ENCODE measurements around the gene KIN. TPM values are rescaled to one million over a fixed set of nuclear protein-coding genes. Genes with fewer than 3 reads are reported as not detected.

Gene KIN
- total and polyA plus RNA-seq, 8 donors = 9.3 to 22.7 (median 21.4) TPM

DNA sequence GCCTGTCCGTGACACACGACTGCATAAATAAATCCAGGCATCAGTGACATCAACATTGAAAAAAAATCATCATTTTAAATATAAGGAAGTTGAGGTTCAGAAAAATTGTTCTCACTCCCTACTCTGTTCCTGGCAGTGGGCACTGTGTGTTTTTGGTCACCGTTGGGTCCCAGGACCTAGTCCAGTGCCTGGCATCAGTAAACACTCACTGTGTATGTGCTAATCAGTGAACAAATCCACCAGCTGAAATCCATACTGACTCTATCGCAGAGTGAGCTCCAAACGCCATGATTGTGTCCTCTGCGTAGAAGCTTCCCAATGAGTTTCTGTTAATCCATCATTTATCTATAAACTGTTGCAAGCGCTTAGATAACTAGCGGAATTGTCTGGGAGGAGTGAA is 43.5 kb downstream of the KIN start:
- intact Hi-C loops (cut with DNase I) = no loop called here
- Histone ChIP-seq H3K4me1 (no peaks in the 10 kb centered on the region), H3K36me3 (no peaks in the 10 kb centered on the region), H3K9me3 (no peaks in the 10 kb centered on the region), H3K27me3 (no peaks in the 10 kb centered on the region), H3K4me3 (no peak overlapping the region), H3K27ac (no peak overlapping the region)
- TF ChIP-seq, protein P1, sequence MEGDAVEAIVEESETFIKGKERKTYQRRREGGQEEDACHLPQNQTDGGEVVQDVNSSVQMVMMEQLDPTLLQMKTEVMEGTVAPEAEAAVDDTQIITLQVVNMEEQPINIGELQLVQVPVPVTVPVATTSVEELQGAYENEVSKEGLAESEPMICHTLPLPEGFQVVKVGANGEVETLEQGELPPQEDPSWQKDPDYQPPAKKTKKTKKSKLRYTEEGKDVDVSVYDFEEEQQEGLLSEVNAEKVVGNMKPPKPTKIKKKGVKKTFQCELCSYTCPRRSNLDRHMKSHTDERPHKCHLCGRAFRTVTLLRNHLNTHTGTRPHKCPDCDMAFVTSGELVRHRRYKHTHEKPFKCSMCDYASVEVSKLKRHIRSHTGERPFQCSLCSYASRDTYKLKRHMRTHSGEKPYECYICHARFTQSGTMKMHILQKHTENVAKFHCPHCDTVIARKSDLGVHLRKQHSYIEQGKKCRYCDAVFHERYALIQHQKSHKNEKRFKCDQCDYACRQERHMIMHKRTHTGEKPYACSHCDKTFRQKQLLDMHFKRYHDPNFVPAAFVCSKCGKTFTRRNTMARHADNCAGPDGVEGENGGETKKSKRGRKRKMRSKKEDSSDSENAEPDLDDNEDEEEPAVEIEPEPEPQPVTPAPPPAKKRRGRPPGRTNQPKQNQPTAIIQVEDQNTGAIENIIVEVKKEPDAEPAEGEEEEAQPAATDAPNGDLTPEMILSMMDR (IDR thresholded peaks at IDR 0.05) = no peak
- ATAC-seq (no peak), DNase-seq (no peak)

DNA sequence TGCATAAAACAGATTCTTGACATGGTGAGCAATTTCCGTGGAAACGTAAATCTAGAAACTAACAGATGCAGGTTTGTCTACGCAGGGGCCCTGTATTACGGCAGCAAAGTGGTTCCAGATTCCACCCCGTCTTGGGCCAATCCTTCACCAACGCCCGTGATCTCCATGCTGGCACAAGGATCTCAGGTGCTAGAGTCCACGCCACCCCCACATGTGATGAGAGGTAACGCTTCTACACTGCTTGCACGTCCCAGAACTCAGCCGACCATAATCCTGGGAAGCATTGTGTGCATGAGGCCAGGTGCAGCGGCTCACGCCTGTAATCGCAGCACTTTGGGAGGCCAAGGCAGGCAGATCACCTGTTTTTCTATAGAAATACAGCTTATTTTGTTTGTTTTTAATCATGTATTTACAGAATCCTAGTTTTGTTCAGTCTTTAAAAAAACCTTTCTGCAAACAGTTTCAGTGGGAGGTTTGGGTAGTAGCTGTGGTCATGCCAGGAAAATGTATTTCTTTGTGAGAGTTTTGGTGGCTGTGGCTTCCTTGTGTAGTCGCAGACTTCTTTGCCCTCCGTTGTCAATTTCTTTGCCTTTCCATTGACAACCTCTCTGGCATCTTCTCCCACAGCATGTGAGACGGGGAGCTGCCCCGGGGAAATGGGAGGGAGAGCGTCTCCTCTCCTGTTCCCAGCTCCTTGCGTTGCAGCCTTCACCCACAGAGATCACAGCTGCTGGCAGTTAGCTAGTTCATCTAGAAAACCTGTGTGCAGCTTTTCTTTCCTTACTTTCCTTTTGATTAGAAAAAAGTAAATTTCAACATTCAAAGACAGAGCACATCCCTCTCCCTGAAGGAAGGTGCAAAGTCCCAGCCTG is 49.0 kb downstream of the KIN start:
- no peaks in the 10 kb centered on the region for H3K4me1 ChIP-seq
- H3K27me3 ChIP-seq = no peaks in the 10 kb centered on the region
- DNase-seq (no peak), ATAC-seq (no peak)
- TF ChIP-seq, protein P1 (IDR thresholded peaks at IDR 0.05) = no peak
- no peaks in the 10 kb centered on the region for H3K36me3 ChIP-seq
- intact Hi-C loops (cut with DNase I) = no loop called here
- H3K27ac ChIP-seq = no peak overlapping the region
- no peak overlapping the region for H3K4me3 ChIP-seq
- no peaks in the 10 kb centered on the region for H3K9me3 ChIP-seq

DNA sequence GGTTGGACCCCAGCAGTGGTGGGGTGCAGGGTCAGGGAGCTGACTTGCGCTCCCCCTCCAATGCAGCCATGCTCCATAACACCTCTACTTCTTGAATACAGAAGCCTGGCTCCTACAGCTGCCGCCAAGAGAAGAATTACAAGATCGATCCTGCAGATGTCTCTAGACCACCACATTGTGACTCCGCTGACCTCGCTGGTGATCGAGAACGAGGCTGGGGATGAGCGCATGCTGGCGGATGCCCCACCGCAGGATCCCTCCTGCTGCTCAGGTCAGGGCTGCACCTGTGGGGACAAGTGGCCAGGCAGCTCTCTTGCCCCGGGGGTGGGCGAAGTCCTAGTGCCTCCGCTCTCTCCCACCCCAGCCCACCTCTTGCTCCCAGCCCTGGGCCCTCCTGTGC is 53.0 kb downstream of the KIN start:
- H3K27ac ChIP-seq = no peak overlapping the region
- TF ChIP-seq, protein P1 (IDR thresholded peaks at IDR 0.05) = no peak
- intact Hi-C loops (cut with DNase I) = no loop called here
- H3K4me1 ChIP-seq = no peaks in the 10 kb centered on the region
- no peak overlapping the region for H3K4me3 ChIP-seq
- DNase-seq (no peak), ATAC-seq (no peak)
- H3K36me3 ChIP-seq = no peaks in the 10 kb centered on the region
- no peaks in the 10 kb centered on the region for H3K27me3 ChIP-seq
- no peaks in the 10 kb centered on the region for H3K9me3 ChIP-seq

DNA sequence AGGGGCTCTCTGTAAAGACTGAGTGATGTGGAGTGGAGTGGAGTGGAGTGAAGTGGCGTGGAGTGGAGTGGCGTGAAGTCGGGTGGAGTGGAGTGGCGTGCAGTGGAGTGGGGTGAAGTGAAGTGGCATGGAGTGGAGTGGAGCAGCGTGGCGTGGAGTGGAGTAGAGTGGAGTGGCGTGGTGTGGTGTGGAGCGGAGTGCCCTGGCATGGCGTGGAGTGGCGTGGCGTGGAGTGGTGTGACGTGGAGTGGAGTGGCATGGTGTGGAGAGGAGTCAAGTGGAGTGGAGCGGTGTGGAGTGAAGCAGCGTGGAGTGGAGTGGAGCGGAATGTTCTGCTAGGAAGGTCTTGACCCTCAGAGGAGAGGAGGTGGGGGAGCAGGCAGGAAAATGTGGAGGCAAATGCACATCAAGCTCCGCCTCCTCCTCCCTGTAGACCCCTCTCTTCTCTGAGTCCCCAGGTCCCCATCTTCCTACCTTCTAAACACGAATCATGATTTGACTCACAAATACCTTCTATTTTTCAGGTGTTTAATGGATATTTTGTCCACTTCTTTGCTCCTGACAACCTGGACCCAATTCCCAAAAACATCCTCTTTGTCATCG is 64.8 kb downstream of the KIN start:
- intact Hi-C loops (cut with DNase I) = no loop called here
- ATAC-seq = no peak
- TF ChIP-seq, protein P1 (IDR thresholded peaks at IDR 0.05) = no peak

DNA sequence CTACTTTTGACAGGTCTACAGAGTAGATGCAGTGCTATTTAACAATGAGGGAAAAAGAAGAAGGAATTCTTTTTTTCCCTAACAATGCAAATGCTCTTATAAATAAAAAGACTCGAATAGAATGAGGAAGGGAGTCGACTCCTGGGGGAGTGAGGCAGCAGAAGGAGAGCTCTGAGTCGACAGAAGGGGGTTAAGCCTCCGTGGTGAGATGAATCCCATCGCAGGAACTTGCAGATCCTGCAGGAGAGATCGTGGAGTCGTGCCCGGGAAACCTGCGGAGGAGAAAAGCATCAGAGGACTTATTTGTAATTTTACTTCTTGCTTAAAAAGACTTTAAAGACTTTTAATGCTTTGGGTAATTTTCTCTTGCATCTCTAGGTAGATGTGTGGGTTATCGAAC is 67.3 kb downstream of the KIN start:
- Histone ChIP-seq H3K4me1 (no peaks in the 10 kb centered on the region), H3K27me3 (no peaks in the 10 kb centered on the region), H3K4me3 (no peak overlapping the region), H3K27ac (no peak overlapping the region), H3K9me3 (no peaks in the 10 kb centered on the region), H3K36me3 (no peaks in the 10 kb centered on the region)
- ATAC-seq (no peak), DNase-seq (no peak)
- intact Hi-C loops (cut with DNase I) = no loop called here
- TF ChIP-seq, protein P1 (IDR thresholded peaks at IDR 0.05) = no peak

More for the DNA sequence above, 64.8 kb downstream of the KIN start:
- no peaks in the 10 kb centered on the region for H3K36me3 ChIP-seq
- no peaks in the 10 kb centered on the region for H3K27me3 ChIP-seq
- H3K27ac ChIP-seq = no peak overlapping the region
- H3K4me1 ChIP-seq = no peaks in the 10 kb centered on the region
- no peak for DNase-seq
- no peak overlapping the region for H3K4me3 ChIP-seq
- H3K9me3 ChIP-seq = no peaks in the 10 kb centered on the region
